Superior temporal gyrus (tissue), 1 donor: ENCODE data around the gene CPNE5.
"Not testable (repeated sequence)": the region's sequence is repeated elsewhere in the genome, so short reads cannot be mapped to it uniquely, and the experiment has no call there.

ENCODE experiments used
- DNase-seq: peaks from one replicate; pipeline ENCODE4 v3.0.0-alpha.2; 2016; ENCODE audit errors: extremely low spot score

Gene CPNE5

DNA sequence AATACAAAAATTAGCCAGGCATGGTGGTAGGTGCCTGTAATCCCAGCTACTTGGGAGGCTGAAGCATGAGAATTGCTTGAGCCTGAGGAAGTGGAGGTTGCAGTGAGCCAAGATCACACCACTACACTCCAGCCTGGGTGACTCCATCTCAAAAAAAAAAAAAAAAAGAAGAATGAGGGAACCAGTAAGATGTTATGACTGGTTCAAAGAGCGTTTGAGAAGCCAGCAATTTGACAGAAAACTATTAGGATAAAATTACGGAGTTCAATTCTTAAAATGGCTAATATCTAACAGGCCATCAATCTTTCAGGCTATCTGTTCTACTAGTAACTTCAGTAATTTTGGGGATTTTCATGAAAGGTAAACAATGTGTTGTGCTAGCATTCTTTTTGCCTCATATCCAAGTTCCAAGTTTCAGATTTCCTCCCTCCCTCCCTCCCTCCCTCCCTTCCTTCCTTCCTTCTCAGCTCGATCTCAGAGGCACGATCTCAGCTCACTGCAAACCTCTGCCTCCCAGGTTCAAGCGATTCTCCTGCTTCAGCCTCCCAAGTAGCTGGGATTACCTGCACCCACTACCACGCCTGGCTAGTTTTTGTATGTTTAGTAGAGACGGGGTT is 134.2 kb downstream of the CPNE5 start:
- DNase-seq, result not testable (repeated sequence)

DNA sequence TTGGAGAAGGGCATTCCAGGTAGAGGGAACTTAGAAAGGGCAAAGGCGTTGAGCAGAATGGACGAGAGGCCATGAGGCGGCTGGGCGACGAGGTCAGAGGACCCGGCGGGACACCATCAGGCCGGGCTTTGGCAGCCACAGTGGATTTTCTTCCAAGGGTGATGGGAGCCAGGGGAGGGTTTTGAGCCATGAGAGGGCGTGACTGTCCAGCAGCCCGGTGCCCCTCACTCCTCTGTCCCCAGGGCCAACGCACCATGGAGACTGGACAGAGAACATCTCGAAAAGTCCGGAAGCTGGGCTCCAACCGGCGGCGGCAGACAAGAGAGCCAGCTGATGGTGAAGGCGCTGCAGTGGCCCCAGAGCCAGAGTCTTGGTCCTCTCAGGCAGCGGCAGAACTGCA is 135.3 kb downstream of the CPNE5 start:
- DNase-seq, result no peak

DNA sequence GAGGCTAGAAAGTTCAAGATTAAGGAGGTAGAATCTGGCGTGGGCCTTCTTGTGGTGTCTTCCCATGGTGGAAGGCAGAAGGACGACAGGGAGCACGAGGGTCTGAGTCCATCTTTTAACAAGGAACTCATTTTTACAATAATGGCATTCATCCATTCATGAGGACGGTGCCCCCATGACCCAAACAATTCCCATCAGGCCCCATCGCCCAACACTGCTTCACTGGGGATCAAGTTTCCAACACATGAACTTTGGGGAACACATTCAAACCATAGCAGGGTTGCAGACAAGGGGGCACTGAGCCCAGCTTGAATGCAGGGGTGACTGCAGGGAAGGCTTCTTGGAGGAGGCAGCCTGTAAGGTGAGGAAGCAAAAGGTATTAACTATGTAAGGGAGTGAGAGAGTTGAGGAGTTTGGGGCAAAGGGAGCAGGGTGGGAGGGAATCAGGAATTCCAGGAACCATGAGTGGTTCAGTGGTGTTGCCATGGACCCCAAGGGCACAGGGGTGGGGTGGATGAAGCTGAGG is 136.1 kb downstream of the CPNE5 start:
- DNase-seq, result no peak

DNA sequence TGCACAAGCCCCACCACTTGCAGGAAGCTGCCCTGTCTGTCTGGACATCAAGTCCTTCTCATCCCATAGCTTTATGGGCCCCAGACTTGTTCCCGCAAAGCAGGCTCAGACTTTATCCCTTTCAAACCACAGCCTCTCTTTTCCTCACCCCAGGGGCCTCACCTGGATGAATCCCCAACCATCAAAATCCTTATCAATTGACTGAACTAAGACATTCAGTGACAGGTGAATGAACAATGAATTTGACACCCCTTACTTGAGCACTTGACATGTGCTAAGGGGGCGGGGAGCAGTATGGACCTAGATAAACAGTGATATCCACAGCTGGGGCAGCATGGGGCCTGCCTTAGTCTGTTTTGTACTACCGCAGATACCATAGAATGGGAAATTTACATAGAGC is 136.6 kb downstream of the CPNE5 start:
- no peak for DNase-seq

DNA sequence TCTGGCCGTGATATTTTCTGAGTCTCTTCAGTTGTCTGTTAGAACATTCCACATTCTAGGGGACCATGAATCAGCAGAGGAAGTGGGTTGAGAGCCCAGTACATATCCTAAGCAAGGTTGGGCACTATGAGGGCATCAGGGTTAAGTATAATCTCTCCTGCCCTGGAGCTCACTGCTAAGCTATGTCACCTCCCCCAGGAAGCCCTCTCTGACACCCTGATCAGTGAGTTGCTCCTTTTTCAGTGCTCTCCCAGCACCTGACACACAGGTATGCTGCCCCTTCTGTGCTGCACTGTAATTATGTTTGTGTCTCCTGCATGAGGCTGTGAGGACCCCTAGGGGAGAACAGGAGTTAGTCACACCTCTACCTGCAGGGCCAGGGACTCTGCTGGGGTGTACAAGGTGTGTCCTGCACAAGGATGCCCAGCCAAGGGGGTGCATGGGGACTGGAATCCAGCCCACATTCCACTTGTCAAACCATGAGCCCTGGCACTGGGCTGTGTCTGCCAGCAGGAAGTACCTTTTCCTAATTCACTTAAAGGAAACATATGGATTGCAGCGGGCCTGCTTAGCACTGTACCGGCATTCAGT is 137.7 kb downstream of the CPNE5 start:
- no peak for DNase-seq

DNA sequence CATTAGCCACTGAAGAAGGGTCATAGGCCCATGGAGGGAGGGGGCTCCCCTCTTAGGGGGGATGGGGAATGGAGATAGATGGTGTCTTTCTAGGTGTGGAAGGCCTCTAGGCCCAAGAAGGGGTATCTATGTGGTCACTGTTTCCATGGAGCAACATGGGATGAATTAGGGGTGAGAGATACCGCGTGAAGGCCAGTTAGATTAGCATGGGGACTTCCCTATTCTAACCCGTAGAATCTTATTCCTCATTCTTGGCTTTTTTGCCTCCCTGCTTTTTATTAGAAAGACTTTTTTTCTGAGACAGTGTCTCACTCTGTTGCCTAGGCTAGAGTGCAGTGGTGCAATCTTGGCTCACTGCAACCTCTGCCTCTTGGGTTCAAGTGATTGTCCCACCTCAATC is 138.4 kb downstream of the CPNE5 start:
- no peak for DNase-seq

DNA sequence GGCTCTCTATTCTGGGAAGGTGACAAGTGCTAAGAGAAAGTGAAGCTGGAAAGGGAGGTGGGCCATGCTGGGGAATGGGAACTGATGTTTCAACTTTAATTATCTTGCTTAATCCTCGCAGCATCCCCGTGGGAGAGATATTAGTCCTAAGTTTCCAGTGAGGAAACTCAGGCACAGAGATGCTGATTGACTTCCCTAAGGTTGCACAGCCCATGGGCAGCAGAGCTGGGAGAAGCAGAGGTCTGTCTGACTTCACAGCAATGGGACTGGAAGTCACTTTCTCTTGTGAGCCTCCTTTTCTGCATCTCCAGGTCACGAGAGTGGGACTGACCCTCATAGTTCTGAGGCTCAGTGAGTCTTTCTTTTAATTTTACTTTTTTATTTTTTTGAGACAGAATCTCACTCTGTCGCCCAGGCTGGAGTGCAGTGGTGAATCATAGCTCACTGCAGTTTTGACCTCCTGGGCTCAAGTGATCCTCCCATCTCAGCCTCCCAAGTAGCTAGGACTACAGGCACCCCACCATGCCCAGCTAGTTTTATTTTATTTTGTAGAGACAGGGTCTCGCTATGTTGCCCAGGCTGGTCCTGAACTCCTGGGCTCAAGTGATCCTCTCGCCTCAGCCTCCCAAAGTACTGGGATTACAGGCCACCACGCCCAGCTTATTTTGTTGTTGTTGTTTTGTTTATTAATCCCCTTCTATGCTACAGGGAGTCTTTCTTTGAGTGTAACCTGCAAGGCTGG is 139.0 kb downstream of the CPNE5 start:
- DNase-seq, result no peak

DNA sequence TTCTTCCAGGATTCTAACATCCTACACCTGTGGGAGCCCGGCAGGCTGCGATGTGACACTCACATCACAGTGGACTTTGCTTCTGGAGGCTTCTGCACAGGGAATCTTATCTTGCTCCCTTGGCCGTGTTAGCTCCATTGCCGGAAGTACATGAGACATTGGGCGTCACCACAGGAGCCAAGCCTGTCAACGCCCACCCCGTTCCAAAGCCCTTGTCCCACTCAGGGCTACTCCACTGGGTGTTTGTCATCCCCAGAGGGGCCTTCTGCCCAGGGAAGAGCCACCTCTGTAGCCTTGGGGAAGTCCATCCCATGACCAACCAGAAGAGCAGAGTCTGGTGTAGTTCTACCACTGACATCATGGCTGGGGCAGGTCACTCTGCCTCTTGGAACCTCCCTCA is 139.9 kb downstream of the CPNE5 start:
- DNase-seq, result no peak

DNA sequence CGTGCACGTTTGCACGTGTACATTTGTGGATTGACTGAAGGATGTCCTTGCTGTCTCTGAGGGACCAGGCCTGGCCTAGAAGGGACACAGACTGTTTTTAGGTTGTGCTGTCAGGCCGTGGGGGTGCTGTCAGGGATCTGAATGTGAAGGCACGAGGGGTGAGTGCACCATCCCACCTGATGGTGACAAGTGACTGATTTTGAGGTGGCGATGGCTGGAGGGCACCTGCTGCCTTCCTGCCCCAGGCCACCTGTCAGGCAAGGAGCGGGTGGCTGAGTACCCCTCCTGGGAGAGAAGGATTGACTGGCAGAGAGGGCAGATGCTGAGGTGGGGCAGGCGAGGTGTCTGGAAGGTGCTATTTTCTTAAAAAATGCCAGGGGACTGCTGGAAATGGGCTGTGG is 140.4 kb downstream of the CPNE5 start:
- DNase-seq, result no peak

DNA sequence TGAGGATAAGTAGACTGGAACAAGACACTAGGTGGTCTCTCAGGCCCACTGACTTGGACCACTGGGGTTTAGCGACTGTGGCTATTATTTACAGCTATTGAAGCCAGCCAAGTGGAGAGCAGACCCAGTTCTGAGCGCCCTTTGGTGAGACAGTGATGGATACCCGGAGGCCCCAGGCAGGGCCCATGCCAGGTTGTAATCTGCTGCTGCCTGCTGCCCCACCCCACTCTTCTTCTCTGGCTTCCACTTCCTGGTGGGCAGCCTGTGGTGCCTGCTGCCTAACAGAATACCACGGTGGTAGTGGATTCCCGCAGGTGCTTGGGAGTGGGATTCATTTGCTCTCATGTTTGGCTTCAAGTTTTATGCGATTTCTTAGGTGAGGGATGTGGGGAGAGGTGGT is 141.0 kb downstream of the CPNE5 start:
- DNase-seq, result no peak

DNA sequence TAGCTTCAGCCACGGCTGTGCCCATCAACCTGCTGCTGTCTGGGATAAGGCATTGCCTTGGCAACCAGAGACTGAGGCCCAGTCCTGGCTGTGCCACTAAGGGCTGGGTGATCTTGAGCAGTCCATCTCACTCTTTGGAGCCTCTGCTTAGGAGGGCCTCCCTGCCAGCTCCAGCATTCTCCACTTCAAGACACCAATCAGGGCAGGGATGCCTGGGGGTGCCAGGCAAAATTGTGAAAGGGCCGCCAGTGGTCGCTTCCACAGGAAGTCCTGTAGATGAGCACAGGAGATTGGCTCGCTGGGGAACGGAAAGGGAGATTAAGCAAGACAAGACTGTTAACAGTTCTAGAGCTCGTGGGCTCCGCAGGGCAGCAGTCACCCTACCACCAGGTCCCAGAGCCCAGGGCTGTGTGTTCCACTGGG is 141.8 kb downstream of the CPNE5 start, which contains the start of gene RAB44:
TSS of gene RAB44 (plus strand) at position 346 of the 423 bp plus-strand sequence. CDS start 6,410 bp downstream, outside the sequence.
- no peak for DNase-seq

DNA sequence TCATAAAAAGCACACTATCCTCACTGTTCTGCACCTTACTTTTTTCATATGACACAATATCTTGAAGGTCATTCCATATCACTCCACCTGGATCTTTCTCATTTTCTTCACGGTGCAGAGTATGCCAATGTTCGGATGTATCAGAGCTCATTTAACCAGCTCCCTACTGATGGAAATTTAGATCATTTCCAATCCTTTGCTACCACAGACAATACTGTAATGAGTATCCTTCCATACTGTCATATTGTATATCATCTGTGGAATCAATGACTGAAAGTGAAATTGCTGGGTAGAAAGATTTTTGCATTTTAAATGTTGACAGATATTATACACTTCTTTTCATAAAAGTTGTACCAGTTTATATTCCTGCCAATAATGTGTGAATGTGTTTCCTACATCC is 143.8 kb downstream of the CPNE5 start:
- no peak for DNase-seq

DNA sequence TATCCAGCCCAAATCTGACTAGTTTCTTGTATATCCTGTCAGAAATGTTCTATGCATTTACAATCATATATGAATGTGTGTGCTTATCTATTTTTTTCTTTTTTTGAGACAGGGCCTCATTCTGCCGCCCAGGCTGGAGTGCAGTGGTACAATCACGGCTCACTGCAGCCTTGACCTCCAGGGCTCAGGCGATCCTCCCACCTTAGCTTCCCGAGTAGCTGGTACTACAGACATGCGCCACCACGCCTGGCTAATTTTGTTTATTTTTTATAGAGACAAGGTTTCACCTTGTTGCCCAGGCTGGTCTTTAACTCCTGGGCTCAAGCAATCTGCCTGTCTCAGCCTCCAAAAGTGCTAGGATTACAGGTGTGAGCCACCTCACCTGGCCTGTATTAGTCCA is 144.6 kb downstream of the CPNE5 start:
- no peak for DNase-seq

DNA sequence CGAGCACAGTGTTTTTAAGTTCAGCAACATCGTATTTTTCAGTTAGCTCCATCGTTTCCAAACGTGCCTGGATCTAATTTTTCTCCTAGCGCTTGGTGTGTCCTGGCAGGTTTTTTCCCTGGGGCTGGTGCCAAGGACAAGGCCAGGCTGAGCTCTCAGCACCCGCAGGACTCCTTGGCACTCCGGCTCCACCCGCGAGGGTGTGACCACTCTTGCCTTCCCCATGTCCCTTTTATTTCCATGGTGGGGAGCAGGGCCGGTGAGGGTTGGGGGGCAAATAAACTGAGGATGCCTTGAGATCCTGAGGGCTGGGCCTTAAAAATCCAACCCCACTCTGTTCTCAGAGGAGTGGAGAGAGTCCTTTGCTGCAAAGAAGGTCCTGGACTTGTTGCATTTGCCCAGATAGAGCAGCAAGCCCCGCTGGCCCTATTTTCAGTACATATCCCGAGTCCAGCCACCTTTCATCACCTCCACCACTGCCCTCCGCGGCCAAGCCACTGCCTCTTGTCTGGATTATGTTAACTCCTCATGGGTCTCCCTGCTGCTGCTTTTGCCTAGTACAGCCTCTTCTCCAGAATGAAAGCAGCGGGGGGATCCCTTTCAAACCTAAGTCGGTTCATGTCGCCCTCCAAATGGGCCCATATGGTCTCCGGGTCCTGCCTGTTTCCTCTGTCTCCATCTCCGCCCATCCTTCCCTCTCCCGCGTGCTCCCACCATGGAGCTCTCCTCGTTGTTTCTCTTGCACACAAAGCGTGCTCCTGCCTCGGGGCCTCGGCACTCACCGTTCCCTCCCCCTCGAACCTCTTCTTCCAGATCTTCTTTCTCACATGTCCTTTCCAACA is 146.2 kb downstream of the CPNE5 start:
- no peak for DNase-seq

DNA sequence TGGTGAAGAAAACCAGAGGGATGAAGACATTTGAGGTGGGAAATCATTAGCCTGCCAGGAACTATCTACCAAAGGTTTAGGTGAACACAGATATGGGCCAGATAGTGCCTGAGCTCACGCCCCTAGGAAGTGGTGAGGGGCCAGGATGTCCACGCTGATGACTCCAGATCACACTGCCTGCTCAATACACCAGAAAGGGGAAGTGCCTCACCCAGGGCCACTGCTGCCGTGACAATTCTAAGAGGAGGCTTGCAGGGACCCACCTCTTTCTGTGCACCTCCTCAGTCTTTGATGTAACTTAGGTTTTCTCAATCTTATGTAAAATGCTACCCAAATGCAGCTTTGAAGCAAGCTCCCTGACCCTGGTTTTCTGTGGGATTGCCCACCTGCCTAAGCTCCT is 147.0 kb downstream of the CPNE5 start:
- DNase-seq, result no peak

DNA sequence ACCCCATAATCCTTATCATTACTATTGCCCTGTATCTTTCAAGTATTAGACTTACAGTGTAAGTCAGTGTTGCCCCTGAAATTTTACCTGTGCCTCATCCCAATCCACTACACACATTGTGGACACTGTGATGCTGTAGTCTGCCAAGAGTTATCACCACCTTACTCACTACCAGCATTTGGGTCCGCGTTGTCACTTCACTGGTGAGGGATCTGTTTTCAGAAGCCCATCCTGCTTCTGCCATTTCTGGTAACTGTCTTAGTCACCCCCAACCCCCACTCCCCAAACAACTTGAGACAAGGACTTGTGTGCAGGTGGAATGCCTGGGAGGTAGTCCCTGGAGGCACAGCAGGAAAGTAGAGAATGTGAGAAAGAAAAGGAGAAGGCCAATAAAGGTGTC is 147.6 kb downstream of the CPNE5 start:
- DNase-seq, result no peak

DNA sequence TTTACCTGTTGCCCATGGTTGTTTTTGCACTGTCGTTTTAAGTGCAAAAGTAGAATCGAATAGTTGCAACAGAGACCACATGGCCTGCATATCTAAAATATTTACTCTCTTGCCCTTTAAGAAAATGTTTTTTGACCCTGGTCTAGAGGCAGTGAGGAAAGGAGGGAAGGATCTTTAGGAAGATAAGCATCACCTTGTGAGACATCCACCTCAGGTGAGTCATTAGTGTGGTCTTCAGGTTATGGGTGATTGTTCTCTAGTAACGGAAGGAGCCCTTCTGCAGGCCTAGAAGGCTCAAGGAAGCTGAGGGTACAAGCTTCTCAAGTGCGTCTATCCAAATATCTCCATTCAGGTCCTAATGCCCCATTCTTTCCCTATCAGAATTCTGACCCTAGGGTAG is 148.2 kb downstream of the CPNE5 start:
- DNase-seq, result no peak
